ENCODE measurements around the gene CFAP126.
A peak's percentile ranks its signal among the peaks of the same experiment; 100 is the strongest.

Gene CFAP126

GRCh38 chr1:161389691-161390558 is 22.2 kb upstream of the CFAP126 start (continued):
- TF ChIP-seq KLF1 (tag by site-specific recombination; IDR thresholded peaks at IDR 0.05) (peak; percentile 92), ZNF791 (tag by site-specific recombination; IDR thresholded peaks at IDR 0.05) (no peak), SP7 (tag by site-specific recombination; IDR thresholded peaks at IDR 0.05) (peak; percentile 74), ZNF785 (tag by site-specific recombination; IDR thresholded peaks at IDR 0.05) (peak; percentile 78; the same call in 1 of the 2 replicates), PRDM1 (tag by site-specific recombination; IDR thresholded peaks at IDR 0.05) (0 out of 2 replicates have a peak, but pooled peaks have one; percentile 47), ZNF311 (tag by site-specific recombination; IDR thresholded peaks at IDR 0.05; ENCODE audit: borderline replicate concordance) (no peak), ZSCAN4 (tag by site-specific recombination; IDR thresholded peaks at IDR 0.05) (0 out of 2 replicates have a peak, but pooled peaks have one; percentile 12), ZNF629 (tag by site-specific recombination; IDR thresholded peaks at IDR 0.05) (peak; percentile 99), ZNF302 (tag by site-specific recombination; IDR thresholded peaks at IDR 0.05; ENCODE audit: low read depth) (no peak), PBX3 (CRISPR knock-in tag; IDR thresholded peaks at IDR 0.05) (0 out of 2 replicates have a peak, but pooled peaks have one; percentile 26), ZNF239 (tag by site-specific recombination; IDR thresholded peaks at IDR 0.05) (no peak), ZNF660 (tag by site-specific recombination; IDR thresholded peaks at IDR 0.05) (peak; percentile 34), ZNF501 (tag by site-specific recombination; IDR thresholded peaks at IDR 0.05) (peak; percentile 78), ZNF600 (tag by site-specific recombination; IDR thresholded peaks at IDR 0.05) (peak; percentile 91), ZBTB7A (tag by site-specific recombination; IDR thresholded peaks at IDR 0.05; ENCODE audit: low read depth) (peak; percentile 91), KLF16 (tag by site-specific recombination; IDR thresholded peaks at IDR 0.05) (peak; percentile 83), ZNF416 (tag by site-specific recombination; IDR thresholded peaks at IDR 0.05) (no peak), ZBTB1 (tag by site-specific recombination; IDR thresholded peaks at IDR 0.05) (0 out of 2 replicates have a peak, but pooled peaks have one; percentile 35), ZNF26 (tag by site-specific recombination; IDR thresholded peaks at IDR 0.05) (no peak), ZNF350 (tag by site-specific recombination; IDR thresholded peaks at IDR 0.05) (no peak), KLF8 (tag by site-specific recombination; IDR thresholded peaks at IDR 0.05) (peak; percentile 97), ZNF707 (tag by site-specific recombination; IDR thresholded peaks at IDR 0.05) (no peak), KLF17 (tag by site-specific recombination; IDR thresholded peaks at IDR 0.05) (peak; percentile 68), ZNF140 (tag by site-specific recombination; IDR thresholded peaks at IDR 0.05) (peak; percentile 20; the same call in 1 of the 2 replicates), ZNF146 (tag by site-specific recombination; IDR thresholded peaks at IDR 0.05) (peak; percentile 7; the same call in 1 of the 2 replicates)
- TF ChIP-seq, protein P1, sequence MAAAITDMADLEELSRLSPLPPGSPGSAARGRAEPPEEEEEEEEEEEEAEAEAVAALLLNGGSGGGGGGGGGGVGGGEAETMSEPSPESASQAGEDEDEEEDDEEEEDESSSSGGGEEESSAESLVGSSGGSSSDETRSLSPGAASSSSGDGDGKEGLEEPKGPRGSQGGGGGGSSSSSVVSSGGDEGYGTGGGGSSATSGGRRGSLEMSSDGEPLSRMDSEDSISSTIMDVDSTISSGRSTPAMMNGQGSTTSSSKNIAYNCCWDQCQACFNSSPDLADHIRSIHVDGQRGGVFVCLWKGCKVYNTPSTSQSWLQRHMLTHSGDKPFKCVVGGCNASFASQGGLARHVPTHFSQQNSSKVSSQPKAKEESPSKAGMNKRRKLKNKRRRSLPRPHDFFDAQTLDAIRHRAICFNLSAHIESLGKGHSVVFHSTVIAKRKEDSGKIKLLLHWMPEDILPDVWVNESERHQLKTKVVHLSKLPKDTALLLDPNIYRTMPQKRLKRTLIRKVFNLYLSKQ (tag by site-specific recombination; IDR thresholded peaks at IDR 0.05; ENCODE audit: borderline replicate concordance) = no peak
- TF ChIP-seq, protein P2, sequence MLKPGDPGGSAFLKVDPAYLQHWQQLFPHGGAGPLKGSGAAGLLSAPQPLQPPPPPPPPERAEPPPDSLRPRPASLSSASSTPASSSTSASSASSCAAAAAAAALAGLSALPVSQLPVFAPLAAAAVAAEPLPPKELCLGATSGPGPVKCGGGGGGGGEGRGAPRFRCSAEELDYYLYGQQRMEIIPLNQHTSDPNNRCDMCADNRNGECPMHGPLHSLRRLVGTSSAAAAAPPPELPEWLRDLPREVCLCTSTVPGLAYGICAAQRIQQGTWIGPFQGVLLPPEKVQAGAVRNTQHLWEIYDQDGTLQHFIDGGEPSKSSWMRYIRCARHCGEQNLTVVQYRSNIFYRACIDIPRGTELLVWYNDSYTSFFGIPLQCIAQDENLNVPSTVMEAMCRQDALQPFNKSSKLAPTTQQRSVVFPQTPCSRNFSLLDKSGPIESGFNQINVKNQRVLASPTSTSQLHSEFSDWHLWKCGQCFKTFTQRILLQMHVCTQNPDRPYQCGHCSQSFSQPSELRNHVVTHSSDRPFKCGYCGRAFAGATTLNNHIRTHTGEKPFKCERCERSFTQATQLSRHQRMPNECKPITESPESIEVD (tag by site-specific recombination; IDR thresholded peaks at IDR 0.05) = no peak
- TF ChIP-seq, protein P3, sequence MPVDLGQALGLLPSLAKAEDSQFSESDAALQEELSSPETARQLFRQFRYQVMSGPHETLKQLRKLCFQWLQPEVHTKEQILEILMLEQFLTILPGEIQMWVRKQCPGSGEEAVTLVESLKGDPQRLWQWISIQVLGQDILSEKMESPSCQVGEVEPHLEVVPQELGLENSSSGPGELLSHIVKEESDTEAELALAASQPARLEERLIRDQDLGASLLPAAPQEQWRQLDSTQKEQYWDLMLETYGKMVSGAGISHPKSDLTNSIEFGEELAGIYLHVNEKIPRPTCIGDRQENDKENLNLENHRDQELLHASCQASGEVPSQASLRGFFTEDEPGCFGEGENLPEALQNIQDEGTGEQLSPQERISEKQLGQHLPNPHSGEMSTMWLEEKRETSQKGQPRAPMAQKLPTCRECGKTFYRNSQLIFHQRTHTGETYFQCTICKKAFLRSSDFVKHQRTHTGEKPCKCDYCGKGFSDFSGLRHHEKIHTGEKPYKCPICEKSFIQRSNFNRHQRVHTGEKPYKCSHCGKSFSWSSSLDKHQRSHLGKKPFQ (tag by site-specific recombination; IDR thresholded peaks at IDR 0.05) = no peak
